OCI-LY3 (cell line): Measurements from ENCODE around the gene ABCG1.

ENCODE experiments used
- H2AFZ ChIP-seq: fragments of 200-600, 300-600 bp; shearing (Covaris generic); 2 replicates; pipeline ENCODE4 v1.6.0; 2014; ENCODE audit warnings: antibody characterized with exemption, low read depth, low read length
- H3K27ac ChIP-seq: fragments of 200-600, 300-600 bp; sonication (generic); 2 replicates; pipeline ENCODE4 v1.5.1; 2014; ENCODE audit warnings: mild to moderate bottlenecking, low read length, moderate library complexity, mixed read lengths
- H3K27me3 ChIP-seq: fragments of 200-600, 300-600 bp; sonication (generic); 2 replicates; pipeline ENCODE4 v1.6.1; 2014; ENCODE audit warnings: low read depth, low read length, mixed read lengths
- H3K36me3 ChIP-seq: fragments of 200-600, 300-600 bp; sonication (generic); replicated peaks from 2 replicates; pipeline ENCODE3; 2014; ENCODE audit warnings: low read depth, low read length, mixed read lengths
- H3K4me1 ChIP-seq: fragments of 300-600, 200-600 bp; sonication (generic); 2 replicates; pipeline ENCODE4 v1.6.1; 2014; ENCODE audit warnings: low read length, mixed read lengths
- H3K4me2 ChIP-seq: fragments of 200-600, 300-600 bp; sonication (generic); 2 replicates; pipeline ENCODE4 v1.6.1; 2014; ENCODE audit warnings: low read length, mixed read lengths
- H3K4me3 ChIP-seq: fragments of 300-600, 200-600 bp; sonication (generic); 2 replicates; pipeline ENCODE4 v1.5.1; 2014; ENCODE audit warnings: antibody characterized with exemption, mild to moderate bottlenecking, low read length, moderate library complexity
- H3K79me2 ChIP-seq: fragments of 300-600, 200-600 bp; shearing (Covaris generic); 2 replicates; pipeline ENCODE4 v1.6.1; 2014; ENCODE audit warnings: mild to moderate bottlenecking, low read length, mixed read lengths
- H3K9ac ChIP-seq: fragments of 300-600, 200-600 bp; shearing (Covaris generic); 2 replicates; pipeline ENCODE4 v1.6.0; 2014; ENCODE audit warnings: mild to moderate bottlenecking, low read length, moderate library complexity
- H3K9me3 ChIP-seq: fragments of 200-600, 300-600 bp; shearing (Covaris generic); 2 replicates; pipeline ENCODE4 v1.6.1; 2014; ENCODE audit warnings: low read length, mixed read lengths; ENCODE audit not compliant: insufficient read depth
- H4K20me1 ChIP-seq: fragments of 200-600, 300-600 bp; sonication (generic); 2 replicates; pipeline ENCODE4 v1.6.1; 2016; ENCODE audit warnings: low read length, mixed read lengths; ENCODE audit not compliant: insufficient read depth
- EZH2phosphoT487 ChIP-seq: fragments of 200-600 bp; shearing (Covaris generic); IDR thresholded peaks from 2 replicates; pipeline ENCODE4 v1.6.1; 2018; ENCODE audit warnings: antibody characterized with exemption, mixed run types, low read depth
- TF ChIP-seq, protein P1 (sequence below): fragments of 200-600, 300-600 bp; sonication (generic); IDR thresholded peaks from 2 replicates; pipeline ENCODE4 v1.5.1; 2014; ENCODE audit warnings: antibody characterized with exemption, low read length, low read depth

The ABCG1 gene

DNA sequence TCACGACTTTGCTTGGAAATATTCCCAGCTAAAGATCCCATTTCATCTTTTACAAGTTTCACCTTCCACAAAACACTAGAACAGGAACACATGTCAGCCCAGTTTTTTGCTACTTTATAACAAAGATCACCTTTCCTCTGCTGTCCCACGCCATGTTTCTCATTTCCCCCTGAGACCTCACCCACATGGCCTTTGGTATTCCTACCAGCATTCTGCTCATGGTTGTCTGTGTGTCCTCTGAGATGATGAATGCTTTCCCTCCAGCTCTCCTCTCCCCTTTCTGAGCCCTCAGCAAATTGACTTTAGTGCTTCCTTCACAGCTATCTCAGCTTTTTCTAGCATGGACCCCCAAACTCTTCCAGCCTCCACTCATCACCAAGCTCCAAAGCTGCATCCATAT, 32.3 kb upstream of the ABCG1 start:
- H2AFZ ChIP-seq: no peak overlapping the region
- no peak overlapping the region for H3K27ac ChIP-seq
- H3K4me2 ChIP-seq: no peak overlapping the region
- H4K20me1 ChIP-seq: no peaks in the 10 kb centered on the region
- TF ChIP-seq, protein P1, sequence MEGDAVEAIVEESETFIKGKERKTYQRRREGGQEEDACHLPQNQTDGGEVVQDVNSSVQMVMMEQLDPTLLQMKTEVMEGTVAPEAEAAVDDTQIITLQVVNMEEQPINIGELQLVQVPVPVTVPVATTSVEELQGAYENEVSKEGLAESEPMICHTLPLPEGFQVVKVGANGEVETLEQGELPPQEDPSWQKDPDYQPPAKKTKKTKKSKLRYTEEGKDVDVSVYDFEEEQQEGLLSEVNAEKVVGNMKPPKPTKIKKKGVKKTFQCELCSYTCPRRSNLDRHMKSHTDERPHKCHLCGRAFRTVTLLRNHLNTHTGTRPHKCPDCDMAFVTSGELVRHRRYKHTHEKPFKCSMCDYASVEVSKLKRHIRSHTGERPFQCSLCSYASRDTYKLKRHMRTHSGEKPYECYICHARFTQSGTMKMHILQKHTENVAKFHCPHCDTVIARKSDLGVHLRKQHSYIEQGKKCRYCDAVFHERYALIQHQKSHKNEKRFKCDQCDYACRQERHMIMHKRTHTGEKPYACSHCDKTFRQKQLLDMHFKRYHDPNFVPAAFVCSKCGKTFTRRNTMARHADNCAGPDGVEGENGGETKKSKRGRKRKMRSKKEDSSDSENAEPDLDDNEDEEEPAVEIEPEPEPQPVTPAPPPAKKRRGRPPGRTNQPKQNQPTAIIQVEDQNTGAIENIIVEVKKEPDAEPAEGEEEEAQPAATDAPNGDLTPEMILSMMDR: no peak
- TF ChIP-seq EZH2phosphoT487: no peak
- peaks cover 16% of the 10 kb centered on the region for H3K4me1 ChIP-seq
- H3K27me3 ChIP-seq: no peaks in the 10 kb centered on the region
- no peak overlapping the region for H3K4me3 ChIP-seq
- H3K9me3 ChIP-seq: no peaks in the 10 kb centered on the region
- no peak overlapping the region for H3K9ac ChIP-seq
- no peaks in the 10 kb centered on the region for H3K36me3 ChIP-seq
- H3K79me2 ChIP-seq: no peaks in the 10 kb centered on the region

DNA sequence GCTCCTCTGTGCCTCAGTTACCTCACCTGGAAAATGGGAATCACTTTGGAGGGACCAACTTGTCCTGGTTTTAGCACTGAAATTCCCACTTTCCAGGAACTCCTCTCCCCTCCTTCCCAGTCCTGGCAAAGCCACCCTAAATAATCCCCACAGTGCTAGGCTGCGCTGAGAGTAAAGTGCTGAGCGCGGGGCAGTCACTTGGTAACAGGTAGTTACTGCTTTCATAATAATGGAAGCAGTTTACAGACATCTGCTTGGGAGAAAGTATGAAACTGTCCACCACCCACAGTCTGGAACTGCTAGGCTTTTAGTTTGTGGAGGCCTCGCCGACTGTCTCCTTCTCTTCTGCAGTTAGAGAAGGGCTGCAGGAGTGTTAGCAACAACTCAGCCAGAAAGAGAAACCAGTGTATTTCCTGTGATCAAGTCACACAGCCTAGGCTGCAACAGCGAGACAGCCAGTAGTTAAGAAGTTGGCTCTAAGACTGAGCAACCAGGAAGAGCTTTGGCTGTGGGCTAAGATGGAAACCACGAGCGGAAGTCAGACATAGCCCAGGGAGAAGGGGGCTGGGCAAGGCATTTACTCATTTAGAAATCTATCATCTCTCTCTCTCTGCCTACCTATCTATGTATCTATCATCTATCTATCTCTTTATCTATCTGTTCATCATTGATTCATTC, 30.8 kb upstream of the ABCG1 start:
- Histone ChIP-seq H4K20me1 (no peaks in the 10 kb centered on the region), H2AFZ (peak overlapping the region; percentile 95), H3K4me1 (peaks cover 16% of the 10 kb centered on the region), H3K9ac (peak overlapping the region; percentile 34; the same call in 1 of the 2 replicates), H3K36me3 (no peaks in the 10 kb centered on the region), H3K9me3 (no peaks in the 10 kb centered on the region), H3K27ac (peak overlapping the region; percentile 74), H3K27me3 (no peaks in the 10 kb centered on the region), H3K4me2 (peak overlapping the region; percentile 60), H3K79me2 (no peaks in the 10 kb centered on the region), H3K4me3 (peak overlapping the region; percentile 38)
- no peak for TF ChIP-seq EZH2phosphoT487
- TF ChIP-seq, protein P1: no peak

DNA sequence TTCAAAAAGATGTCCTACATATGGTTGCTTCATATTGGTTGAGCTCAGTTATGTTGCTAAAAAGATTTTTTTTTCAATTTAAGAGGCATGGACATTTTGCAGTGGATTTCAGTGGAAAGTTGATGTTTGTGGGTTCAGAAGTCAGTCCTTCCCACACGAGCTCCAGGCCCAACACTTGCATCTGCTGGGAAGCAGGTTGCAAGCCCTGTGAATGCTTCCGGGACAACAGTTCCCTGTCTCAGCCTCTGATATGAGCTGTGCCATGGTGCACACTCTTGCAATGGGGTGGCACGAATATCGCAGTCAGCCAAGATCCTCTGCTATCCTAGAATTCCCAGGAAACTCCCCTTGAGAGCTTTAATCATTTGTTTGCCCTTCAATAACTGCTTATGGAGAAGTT, 30.3 kb upstream of the ABCG1 start:
- Histone ChIP-seq H3K79me2 (no peaks in the 10 kb centered on the region), H3K4me1 (peaks cover 16% of the 10 kb centered on the region), H3K27me3 (no peaks in the 10 kb centered on the region), H4K20me1 (no peaks in the 10 kb centered on the region), H3K36me3 (no peaks in the 10 kb centered on the region), H3K27ac (peak overlapping the region; percentile 74), H2AFZ (peak overlapping the region; percentile 95), H3K4me2 (peak overlapping the region; percentile 60), H3K9ac (no peak overlapping the region), H3K9me3 (no peaks in the 10 kb centered on the region), H3K4me3 (peak overlapping the region; percentile 38; the same call in 1 of the 2 replicates)
- no peak for TF ChIP-seq EZH2phosphoT487
- TF ChIP-seq, protein P1: no peak

DNA sequence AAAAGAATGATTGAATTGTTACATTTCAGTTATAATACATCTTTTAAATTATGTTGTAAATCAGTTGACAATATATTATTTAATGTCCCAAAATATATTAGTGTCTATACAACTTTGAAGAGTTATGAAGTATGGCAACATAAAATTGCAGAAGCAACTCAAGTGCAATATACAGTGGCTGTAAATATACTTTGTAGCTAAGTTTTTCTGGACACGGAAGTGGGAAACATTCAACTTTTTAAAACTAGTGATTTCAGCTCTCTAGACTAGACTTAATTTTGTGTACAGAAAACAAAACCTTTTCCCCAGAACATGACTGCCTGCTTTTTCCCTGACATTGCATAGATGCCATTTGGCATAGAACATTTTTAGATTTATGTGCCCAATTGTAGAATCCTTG, 29.5 kb upstream of the ABCG1 start:
- no peak overlapping the region for H3K27ac ChIP-seq
- peaks cover 16% of the 10 kb centered on the region for H3K4me1 ChIP-seq
- TF ChIP-seq EZH2phosphoT487: no peak
- TF ChIP-seq, protein P1: no peak

More for the DNA sequence above, 29.5 kb upstream of the ABCG1 start:
- Histone ChIP-seq H3K9me3 (no peaks in the 10 kb centered on the region), H3K4me2 (no peak overlapping the region), H3K4me3 (no peak overlapping the region), H3K27me3 (no peaks in the 10 kb centered on the region), H2AFZ (no peak overlapping the region), H3K9ac (no peak overlapping the region), H4K20me1 (no peaks in the 10 kb centered on the region), H3K79me2 (no peaks in the 10 kb centered on the region), H3K36me3 (no peaks in the 10 kb centered on the region)
